ENCODE measurements around the gene EYA4. TPM values are rescaled to one million over a fixed set of nuclear protein-coding genes. Genes with fewer than 3 reads are reported as not detected.

The EYA4 gene
- total RNA-seq, 1 donor from 2014 or later = 31.4 TPM

DNA sequence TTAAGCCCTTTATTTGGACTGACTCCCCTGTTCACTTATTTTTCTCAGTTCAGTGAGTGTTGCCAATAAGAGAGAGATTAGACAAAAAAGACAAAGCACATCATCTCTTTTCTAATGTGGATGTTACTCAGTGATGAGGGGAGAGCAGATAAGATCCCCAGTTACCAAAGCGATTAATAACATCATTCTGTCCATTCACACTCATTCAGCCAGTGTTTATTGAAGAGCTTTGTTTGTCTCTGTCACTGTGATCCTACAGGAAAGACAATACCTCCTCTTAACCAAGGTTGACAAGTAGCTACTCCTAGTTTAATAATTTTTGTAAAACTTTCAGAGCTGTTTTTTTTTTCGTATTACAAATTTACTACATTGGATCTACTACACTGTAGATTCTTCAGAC, 163.0 kb downstream of the EYA4 start:
- DNase-seq = no peak

DNA sequence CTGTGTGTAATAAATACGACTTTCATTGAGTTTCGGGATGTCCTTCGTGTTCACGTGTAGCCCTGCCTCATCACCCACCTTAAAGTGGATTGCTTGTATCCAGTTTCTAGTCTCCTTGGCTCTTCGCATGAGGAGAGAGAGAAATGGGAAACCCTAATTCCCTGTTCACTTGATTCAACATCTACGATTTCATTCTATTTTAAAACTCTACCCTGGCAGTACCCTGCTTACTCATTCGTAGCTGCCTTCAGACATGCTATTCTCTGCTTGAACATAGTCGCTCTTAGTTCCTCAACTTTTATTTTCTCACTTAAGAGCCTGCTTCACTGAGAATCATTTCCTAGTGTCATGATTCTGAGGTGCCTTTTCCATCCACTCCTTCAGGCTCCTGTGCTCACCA, 163.6 kb downstream of the EYA4 start:
- DNase-seq = no peak

DNA sequence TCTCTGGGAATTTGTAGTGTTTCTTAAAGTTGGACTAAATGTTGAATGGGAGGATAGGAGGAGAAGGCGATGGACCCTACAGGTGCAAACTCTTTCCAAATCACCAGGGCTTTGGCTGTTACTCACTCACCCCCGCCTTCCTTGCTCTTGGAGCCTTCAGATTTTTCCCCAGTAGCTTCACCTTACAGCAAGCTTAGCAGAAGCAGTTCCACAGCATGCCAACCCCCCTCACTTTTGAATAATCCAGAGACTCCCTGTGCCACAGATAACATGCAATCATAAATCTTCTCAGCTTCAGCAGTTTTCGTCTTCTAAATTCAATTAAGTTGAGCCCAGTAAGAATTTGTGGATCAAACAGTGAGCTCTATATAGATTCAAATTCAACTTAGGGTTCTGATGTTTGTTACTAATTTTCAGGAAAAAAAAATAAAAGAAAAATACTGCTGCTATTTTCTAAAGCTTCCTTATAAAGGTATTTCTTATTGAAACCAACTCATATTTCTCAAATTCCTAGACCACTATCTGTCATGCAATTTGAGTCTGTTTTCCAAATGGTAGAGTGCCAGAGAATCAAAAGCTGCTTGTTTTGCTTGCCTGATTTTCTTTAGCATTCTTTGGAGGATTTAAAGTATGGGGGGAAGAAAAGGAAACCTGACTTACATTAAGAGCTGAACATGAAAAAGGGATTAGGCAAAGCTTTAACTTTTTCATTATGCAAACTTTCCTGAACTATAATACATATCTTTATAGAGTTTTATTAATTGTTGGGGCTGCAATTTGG, 166.4 kb downstream of the EYA4 start:
- peak; percentile 32 for DNase-seq

DNA sequence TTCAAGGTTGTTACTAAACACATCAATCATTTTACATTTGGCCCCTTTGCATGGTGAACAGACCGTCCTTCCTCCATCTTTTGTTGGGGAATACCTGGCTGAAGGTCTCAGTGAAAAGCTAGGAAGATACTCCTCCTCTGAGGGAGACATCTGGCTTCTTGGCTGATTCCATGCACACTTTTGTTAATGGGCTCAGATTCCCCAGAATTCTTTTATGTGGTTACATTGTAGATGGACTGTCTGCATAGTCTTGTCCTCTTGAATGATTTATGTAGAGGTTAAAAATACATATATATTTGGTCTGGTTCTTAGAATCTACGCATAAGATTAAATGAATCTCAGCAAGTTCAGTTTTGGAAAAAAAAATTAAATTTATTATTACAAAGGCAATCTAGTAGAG, 167.0 kb downstream of the EYA4 start:
- no peak for DNase-seq

DNA sequence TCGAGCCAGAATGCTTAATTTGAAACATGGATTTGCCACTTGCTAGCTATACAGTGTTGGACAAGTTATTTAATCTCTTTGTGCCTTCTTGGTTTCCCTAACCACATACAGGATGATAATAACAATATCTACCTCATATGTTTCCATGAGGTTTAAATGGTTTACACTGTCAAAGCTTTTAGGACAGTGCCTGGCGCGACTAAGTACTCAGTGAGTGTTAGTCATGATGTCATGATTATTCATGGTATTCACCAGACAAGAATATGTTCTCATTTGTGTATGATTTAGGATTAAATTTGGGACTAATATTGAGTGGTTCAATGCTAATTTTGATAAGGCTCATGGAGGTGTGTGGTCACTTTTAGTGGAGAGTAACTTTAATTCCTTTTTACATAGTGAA, 167.4 kb downstream of the EYA4 start:
- no peak for DNase-seq

DNA sequence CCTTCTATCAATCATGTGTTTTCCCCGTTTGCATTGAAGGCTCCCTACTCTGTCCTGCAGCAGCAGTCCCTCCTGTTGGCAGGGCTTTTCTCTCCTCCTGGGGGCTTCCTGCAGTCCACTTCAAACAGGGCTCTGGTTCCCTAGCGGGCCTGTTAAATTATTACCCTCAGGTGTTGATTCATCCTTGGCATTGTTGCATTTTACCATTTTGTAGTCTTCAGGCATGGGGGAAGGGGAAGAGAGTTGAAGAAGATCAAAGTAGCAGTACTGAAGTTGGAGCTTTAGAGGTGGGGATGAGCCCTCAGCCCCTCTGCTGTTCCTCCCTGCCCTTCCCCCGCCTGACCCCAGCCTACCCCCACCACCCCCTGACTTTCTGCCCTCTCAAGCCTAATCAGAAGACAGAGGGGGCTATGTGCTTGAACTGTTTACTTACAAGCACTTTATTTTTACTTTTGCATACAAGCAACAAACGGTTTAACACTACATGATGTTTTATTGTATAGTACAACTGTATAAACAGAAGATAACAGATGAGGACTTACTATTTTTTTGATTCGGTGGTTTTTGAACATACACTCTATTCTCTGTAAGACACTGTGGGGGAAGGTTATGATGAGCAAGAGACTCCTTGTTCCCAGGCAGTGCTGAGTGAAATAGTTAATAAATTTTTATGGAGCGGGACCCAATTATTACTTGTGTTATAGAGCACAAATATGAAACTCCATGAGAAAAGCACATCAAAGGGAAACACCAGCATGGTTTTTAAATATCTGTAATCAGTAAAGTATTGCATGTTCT, 169.7 kb downstream of the EYA4 start:
- no peak for DNase-seq

DNA sequence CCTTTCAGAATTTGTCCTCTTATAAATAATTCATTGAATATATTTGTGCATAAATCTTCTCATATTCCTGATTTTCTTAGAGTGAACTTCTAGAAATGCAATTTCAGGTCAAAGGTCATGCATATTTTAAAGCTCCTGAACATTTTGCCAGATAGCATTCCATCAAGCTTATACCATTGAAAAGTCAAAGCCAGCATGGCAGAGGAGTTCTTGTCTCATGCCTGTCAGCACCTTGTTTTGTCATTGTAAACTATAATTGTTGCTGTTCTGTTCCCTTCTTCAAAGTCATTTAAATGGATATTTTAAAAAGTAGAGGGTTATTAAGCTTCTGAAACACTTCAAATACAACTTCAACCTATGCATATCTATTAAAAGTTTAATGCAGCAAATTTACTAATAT, 170.6 kb downstream of the EYA4 start:
- no peak for DNase-seq

DNA sequence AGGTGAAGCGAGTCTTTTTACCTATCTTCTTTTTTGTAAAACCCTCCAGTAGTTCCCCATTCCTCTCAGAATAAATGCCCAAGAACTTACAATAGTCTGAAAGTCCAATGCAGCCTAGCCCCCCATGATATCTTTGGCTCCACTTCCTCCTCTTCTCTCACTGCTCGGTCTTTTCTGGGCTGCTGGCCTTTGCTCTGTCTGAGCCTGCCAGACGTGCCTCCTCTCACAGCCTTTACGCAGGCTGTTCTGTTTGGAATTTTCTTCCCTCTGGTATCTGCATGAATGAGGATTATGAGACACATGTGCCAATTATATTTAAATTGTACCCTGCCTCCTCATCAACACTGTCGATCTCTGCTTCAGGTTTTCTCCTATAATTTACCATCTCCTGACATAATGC, 174.1 kb downstream of the EYA4 start:
- no peak for DNase-seq

DNA sequence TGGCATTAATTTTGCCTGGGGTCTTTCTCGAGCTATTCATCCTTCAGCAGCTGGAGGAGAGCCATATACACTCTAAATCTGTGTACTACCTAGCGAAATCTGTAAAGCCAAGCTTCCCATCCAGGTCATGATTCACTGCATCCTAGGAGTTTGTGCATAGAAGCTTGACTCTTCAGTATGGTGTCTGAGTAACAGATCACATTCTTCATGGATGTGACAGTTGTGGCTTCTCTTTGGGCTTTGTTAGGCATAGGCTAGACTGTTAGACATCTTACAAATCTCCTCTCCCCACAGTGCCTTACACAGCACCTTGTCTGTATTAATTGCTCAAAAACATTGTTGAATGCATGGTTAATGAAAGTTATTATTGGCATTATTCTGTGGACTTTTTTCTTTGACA, 177.0 kb downstream of the EYA4 start:
- no peak for DNase-seq

DNA sequence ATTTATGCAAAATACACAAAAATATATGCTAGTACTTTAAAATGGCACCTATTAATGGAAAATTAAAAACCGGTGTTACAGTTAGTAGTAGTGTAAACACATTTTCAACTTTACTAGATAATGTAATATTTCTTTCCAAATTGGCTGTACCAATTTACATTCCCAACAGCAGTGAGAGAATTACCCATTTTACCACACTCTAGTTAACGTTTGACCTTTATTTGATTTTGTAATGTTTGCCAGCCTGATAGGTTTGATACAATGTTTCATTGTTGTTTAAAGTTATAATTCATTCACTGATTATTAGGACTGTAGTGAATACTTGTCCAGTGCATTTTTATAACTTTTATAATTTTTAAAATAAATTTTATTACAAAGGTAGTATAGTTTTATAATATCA, 182.1 kb downstream of the EYA4 start:
- DNase-seq = no peak

DNA sequence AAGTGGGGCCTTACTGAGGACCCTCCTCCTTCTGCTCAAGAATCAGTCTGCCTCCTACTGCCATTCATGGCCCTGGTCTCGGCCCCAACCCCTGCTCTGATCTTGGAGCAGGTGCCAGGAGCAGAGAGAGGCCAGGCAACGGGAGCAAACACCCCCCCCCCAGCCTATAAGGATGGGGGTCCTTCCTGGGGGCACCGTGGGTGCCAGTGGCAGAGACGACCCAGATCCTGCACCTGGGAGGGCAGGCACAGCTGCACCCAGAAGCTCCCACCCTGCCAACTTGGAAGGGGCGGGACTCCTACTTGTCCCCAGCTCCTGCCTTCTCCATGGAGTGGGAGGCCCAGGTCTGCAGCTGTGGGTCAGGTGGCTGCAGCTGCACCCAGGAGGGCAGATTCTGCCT, 183.2 kb downstream of the EYA4 start:
- no peak for DNase-seq

DNA sequence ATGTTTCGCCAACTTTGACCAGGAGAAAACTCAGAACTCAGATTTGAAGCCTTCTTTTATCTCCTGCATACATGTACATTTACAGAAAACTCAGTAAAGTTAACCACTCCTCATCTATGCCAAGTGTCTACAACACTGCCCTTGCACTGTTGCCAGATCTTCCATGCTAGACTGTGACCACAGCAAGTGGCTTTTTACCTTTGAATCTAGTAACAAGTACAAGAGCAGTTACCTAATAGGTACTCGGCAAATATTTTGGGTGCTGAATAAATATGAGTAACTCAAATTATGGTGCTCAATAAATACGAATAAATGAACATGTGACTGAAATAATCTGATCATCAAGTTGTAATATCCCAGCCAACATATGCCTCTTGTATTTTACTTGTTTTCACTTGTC, 184.9 kb downstream of the EYA4 start:
- DNase-seq = no peak

DNA sequence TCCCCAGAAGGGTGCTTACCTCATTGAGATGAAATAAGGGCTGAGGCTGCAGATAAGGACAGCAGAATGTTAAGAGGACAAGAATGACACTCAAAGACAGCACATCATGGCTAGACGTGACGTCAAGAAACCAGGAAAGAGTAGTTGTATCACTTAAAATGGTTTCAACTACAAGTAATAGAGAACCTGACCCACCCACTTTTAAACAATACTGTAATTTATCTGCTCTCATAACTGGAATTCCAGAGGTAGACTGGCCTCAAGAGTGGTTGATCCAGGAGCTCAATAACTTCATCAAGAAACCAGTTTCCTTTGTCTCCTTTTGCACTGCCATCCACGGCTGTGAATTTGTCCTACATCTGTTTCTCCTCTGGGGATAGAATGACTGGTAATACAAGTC, 187.1 kb downstream of the EYA4 start:
- peak; percentile 18 for DNase-seq

DNA sequence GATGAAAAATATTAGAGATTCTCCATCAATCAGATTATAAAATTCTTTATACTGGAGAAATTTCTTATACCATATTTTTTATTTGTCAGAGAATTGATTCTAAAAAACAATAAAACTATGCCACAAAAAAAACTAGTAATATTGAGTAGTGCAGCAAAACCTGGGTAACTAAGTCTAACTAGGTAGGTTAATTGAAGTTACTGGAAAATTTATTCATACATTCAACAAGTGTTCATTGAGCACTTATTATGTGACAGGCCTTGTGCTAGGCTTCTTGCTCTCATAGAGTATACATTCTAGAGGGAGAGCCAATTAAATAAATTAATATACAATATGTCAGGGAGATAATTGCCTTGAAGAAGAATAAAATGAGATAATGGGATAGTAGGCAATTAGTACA, 189.4 kb downstream of the EYA4 start:
- no peak for DNase-seq

DNA sequence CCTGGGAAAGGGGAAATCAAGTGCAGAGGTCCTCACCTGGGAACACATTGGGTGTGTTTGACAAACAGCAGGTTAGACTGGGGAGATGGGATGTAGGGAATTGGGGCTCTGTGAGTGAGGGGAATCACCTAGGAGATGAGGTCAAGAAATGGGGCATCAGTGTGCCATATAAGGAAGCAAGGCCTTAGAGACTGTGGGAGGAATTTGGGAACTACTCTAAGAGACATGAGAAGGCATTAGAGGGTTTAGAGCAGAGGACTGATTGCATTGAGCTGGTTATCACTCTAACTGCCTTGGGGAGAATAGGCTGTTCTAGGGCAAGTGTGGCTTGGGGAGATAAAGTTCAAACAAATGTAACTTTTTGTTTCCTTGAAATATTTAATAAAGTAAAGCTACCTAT, 189.9 kb downstream of the EYA4 start:
- DNase-seq = no peak

DNA sequence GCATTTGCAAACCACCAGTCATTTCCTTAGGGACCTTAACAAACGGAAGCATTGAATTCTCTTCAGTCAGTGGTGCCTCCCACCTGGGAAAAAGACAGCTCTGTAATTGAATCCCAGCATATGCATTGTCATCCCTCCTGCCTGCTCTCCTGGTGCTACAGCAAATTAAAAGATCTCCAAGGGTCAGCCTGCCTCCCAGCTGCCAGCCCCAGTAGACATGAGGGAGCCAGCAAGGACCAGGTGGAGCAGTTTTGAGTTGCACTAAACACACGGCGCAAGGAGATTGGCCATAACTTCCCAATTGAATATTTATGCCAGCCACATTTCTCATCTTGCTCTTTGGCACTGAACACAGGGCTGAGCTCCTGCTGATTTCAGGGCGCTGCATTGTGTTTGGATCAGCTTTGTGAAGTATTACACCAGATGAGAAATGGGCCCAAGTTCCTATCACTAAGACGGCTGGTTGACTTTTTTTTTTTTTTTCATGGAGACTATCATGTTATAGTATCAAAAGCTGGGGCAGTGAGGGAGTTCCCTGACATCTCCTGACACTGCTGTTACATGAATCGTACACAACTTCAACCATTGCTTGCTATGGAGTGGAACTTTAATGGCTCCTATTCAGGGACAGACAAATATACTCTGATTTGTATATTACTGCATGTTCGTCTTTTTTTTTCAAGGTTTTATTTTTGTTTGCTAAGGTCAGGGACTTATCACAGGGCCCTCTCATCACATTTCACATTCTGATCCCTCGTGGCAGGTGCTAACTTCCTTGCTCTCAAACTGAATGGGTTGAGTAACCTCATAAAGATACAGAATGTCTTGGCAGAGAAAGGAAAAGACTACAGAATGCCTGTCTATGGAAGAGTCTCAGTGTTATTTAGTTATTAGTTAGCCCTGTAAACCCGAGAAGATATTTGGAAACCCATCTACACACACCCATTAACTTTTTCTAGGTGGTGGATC, 191.1 kb downstream of the EYA4 start:
- DNase-seq = peak; percentile 86

DNA sequence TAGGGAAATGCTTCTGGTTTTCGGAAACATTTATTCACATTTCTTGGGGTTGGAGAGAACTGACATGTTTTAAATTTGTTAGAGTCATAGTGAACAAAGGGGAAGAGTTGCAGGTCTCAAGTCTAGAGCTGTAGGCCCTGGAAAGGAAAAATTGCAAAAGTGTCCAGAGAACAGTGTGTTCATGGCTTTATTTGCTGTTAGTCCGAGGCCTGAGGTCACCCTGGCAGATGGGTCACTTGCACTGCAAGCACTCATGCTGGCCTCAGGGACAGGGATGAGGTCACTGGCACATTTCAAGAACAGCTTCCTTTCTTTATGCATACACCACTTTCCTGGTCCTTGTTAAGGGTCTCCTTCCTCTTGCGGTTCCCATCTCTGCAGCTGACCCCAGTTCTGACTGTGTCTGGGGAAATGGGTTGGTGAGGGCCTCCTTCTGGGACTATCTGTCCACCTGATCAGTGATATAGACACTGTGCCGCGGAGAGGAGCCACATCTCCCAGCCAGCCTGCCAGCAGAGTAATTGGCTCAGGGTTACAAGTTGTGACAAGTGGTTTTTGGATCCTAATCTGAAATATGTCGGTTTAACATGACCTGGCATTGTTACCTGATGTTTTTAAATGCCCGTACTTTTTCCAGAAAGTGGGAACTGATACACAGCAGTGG, 194.0 kb downstream of the EYA4 start:
- DNase-seq = no peak

DNA sequence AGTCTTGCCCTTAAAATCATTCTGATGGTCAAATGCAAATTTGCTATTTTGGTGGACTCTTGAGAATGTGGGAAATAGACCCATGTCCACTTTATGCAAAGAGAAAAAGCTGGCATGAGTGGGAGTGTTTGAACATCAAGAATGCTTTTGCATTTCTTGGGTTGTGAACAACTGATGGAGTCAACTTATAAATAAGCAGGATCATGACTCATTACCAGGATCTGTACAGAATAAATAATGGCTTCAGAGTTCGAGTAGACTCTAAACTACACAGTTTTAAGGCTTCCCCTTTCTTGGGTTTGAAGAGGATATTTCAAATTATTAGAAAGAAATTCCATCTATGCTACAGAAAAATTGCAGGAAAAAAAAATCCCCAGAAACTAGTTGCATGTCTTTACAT, 195.5 kb downstream of the EYA4 start:
- no peak for DNase-seq

DNA sequence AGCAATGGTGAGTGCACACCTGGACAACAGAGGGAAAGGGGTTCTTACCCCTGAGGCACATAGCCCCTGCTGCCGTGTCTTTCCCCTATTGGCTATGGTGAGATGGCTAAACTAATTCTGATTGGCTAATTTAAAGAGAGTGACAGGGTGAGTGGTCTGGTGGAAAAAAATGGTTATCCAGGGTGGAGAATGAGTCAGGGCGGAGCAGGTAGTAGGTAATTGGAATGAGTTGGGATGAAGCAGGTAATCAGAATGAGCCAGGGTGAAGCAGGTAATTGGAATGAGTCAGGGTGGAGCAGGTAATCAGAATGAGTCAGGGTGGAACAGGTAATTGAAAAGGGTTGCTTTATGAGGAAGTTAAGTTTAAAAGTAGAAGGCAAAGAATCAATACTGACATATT, 200.3 kb downstream of the EYA4 start:
- no peak for DNase-seq

DNA sequence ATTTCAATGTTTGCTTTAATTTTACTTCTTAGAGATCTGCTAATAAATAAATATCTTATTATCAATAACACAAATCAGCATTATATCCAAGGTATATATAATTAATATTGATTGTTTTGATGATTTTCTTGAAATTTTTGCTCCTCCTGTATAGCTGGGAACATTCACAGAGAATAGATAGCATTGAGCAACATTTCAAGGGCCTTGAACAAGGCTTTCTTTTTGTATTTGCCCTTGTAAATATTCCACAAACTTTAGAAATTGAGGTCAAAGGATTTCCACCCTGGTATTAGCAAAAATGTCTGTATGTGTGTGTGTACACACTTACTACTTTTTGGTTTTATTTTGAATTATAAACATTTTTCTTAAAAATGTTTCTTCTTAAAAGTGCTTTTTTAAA, 205.6 kb downstream of the EYA4 start:
- no peak for DNase-seq

DNA sequence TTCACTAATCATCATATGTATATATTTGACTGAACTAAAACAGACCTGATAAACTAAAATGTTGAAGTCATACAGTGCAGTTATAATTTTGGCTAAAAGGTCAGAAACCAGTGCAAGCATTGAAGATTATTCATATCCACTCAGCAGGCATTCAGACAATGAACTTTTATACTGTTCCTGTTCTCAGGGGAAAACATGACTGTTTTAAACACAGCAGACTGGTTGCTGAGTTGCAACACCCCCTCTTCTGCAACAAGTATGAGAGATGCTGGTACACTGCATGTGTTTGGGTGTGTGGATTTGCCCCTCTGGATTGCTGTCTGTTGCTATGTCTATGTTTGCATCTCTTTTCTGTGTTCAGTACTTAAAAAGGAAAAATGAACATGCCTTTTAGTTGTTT, 206.8 kb downstream of the EYA4 start:
- DNase-seq = no peak

DNA sequence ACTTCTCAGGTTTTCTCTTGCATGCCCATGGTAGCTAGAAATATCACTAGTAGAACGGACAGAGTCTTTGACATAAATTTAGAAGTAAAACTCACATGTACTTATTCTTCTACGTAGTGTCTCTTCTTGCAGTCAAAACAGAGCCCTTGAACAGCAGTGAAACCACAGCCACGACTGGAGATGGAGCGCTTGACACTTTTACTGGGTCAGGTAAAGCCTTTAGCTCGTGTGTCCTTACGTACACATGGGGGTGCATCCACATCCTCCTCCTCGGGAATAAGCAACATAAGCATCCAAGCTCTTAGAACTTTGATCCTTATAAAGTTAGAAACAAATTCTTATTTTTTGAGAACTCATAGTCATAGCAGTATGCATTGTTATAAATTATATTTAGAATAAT, 215.3 kb downstream of the EYA4 start:
- DNase-seq = no peak

All from tongue (tissue), 2 donors.